AG09319 (cell line): ENCODE measurements around the gene KDM4C.

Experiments
- DNase-seq: peaks from one replicate; pipeline ENCODE4 v3.0.0-alpha.2; 2010; ENCODE audit warnings: low read depth; ENCODE audit errors: extremely low read depth
- TF ChIP-seq, protein P1 (sequence below): IDR thresholded peaks from 2 replicates; pipeline ENCODE4 v1.5.1; 2011; ENCODE audit warnings: low read depth, mild to moderate bottlenecking, inconsistent platforms, low read length, moderate library complexity

KDM4C gene

DNA sequence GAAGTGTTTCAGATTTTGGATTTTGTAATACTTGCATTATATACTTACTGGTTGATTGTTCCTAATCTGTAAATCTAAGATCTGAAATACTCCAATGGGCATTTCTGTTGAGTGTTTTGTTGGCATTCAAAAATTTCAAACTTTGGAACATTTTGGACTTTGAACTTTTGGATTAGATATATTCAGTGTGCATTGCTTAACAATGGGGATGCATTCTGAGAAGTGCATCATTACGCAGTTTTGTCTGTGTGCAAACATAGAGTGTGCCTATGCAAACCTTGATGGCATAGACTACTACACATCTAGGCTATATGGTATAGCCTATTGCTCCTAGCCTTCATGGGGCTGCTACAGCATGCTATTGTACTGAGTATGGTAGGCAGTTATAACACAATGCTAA lies 325.4 kb downstream of the KDM4C start:
- no peak for DNase-seq
- TF ChIP-seq, protein P1, sequence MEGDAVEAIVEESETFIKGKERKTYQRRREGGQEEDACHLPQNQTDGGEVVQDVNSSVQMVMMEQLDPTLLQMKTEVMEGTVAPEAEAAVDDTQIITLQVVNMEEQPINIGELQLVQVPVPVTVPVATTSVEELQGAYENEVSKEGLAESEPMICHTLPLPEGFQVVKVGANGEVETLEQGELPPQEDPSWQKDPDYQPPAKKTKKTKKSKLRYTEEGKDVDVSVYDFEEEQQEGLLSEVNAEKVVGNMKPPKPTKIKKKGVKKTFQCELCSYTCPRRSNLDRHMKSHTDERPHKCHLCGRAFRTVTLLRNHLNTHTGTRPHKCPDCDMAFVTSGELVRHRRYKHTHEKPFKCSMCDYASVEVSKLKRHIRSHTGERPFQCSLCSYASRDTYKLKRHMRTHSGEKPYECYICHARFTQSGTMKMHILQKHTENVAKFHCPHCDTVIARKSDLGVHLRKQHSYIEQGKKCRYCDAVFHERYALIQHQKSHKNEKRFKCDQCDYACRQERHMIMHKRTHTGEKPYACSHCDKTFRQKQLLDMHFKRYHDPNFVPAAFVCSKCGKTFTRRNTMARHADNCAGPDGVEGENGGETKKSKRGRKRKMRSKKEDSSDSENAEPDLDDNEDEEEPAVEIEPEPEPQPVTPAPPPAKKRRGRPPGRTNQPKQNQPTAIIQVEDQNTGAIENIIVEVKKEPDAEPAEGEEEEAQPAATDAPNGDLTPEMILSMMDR: no peak

DNA sequence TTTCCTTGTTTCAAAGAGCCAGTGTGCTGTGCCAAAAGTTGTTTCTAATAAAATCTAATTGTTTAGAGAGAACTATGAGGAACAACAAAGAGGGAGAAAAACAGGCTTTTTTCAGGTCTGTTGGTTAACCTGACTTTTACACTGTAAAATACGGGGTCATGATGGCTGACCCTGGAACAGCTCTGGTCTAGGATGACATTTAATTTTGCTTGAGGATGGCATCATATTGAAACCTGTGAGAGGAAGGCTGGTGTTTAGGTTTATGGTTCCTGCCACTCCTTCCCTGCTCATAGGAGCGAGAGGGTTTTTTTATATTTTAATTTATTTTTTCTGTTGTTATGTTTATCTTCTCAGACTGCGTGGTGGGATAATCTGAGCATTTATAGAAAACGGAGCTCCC lies 327.6 kb downstream of the KDM4C start:
- TF ChIP-seq, protein P1: no peak

DNA sequence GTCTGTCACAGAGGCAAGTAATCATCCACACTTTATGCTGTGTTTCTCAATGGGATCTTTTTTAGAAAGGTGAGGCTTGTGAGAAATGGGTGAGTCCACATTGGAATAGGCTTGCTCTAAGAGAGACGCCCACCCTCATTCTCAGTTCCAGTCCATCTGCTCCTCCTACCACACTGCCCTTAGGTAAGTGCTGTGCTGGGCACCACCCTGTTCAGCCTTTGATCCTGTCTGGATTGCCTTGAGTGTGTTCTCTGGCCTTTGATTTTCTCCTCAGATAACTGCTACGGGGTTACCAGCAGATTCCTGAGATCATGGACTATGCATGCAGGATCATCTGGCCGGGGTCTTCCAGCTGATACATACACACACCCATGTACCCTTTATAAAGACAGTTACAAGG lies 328.6 kb downstream of the KDM4C start:
- TF ChIP-seq, protein P1: no peak
- DNase-seq: no peak

More for the DNA sequence above, 327.6 kb downstream of the KDM4C start:
- no peak for DNase-seq

DNA sequence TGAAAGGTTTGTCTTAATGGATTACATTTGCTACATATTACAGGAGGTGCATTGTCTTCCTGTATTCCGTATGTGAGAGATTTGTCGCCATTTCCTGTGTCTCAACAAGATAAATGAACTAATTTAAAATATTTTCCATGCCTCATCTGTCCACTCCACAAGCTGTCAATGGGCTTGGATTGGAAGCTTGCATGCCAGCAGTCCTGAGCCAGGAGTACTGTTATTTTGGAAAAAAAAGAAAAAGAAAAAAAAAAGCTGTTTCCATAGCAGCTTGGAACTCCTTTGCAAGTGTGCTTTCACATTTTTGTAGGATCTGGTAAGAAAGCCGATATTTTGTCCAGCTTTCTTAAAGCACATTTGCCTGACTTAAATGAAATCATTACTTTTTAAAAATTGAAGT lies 330.8 kb downstream of the KDM4C start:
- TF ChIP-seq, protein P1: no peak
- DNase-seq: no peak

DNA sequence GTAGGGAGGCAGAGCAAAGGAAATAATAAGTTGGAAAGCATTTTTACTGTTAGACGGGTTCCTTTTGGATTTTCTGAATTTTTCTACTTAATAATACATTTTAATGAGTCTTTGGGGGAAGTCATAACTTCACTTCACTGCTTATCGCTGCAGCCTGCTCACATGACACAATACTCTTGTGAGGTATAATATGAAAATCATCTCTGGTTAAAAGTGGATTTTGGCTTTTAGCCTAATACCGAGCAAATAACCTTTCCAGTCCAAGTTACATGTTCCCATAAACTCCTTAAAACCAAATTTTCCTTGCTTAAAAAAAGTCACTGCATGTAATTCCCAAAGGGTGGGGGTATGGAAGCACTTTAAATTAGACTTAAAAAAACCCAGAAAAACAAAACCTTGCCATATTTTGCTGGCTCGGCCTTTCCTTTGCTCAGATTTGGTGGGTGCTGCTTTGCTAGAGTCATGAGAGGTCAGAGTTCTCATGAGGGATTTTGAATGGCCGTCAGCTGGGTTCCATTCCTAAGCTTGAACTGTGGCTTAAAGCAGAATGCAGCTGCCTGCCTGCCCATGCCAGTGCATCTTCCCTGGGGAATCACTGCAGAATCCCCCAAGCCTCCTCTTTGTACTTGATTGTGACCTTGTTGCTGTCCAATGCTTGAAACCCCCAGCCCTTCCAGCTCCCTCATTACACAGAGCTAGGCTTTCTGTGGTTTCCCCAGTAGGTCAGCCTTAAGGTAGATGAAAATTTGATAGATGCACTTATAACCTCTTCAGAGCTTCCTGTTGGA lies 331.8 kb downstream of the KDM4C start:
- TF ChIP-seq, protein P1: no peak
- DNase-seq: no peak

DNA sequence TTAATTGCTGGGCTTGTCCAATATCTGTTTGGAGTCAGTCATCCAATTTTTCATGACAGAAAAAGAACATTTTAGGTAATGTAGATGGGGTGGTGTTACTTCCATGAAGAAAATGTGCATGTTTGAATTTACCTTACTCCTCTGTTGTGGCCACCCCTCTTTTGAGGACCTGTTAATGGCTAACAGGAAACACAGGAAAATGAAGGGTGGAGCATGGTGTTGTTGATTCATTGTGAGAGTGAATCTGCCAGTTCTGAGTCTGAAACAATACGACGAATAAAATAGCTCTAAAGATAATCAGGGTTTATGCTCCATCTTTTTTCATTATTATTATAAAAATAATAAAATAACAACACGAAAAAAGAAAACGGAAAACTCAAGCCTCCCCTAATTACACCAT lies 335.3 kb downstream of the KDM4C start:
- TF ChIP-seq, protein P1: no peak
- DNase-seq: no peak

DNA sequence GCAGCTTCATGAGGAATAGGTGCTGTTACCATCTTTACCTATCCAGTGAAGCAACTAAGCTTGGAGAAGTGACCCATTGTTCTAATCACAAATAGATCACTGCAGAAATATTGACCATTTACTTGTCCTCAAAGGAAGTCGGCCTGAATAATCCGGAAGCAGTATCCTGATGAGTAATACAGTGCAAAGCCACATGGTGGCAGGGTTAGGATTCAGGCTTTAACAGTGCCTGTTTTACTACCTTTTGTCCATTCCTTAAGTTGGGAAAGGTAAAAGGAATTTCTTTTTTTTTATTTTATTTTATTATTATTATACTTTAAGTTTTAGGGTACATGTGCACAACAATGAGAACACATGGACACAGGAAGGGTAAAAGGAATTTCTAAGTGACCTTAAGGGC lies 336.3 kb downstream of the KDM4C start:
- TF ChIP-seq, protein P1: peak; percentile 20
- DNase-seq: no peak
